ENCODE results near the gene ACTL8.

- TF ChIP-seq POLR2A (IDR thresholded peaks at IDR 0.05) (no peak), CTCF (IDR thresholded peaks at IDR 0.05) (no peak)
Measured at GRCh38 chr1:17710889-17711576, 44.1 kb upstream of the ACTL8 start.

Measured in tibial nerve (tissue), 3 donors.